ENCODE measurements around the gene PHF5A. TPM values are rescaled to one million over a fixed set of nuclear protein-coding genes. Genes with fewer than 3 reads are reported as not detected.

The PHF5A gene
- total RNA-seq, 2 experiments from 2014 or later: 41.3 to 44.2 TPM

DNA sequence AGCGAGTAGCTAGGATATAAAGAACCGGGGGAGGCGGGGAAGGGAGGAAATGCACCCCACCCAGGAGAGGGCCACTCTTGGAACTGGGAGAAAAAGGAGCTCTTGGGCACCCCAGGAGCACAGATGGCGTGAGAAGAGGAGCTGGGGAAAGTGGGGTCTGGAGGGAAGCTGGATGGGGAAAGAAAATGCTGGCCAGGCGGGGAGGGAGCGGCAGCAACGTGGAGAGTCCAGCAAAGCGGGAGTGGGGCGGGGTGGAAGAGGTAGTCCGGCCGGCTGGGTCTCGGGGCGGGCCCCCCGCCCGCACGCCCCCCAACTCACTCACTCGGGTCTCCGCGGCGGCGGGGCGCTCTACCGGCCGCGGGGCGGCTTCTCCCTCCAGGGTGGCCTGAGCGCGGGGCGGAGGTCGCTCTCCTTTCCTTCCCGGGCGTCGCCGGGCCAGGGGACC lies 22.4 kb downstream of the PHF5A start:
- Mint-ChIP-seq H3K27me3 (no peaks in the 10 kb centered on the region), H3K4me3 (peak overlapping the region; percentile 90), H3K4me1 (ENCODE audit: low read depth) (peaks cover 42% of the 10 kb centered on the region), H3K36me3 (ENCODE audit: low read depth) (peaks cover 41% of the 10 kb centered on the region), H3K27ac (peak overlapping the region; percentile 95), H3K9me3 (no peaks in the 10 kb centered on the region)
- intact Hi-C loops (cut with DNase I, micrococcal nuclease): loop anchor here (1.0 to 10.0 kb wide), 5 partner anchors 23 to 176 kb away; partner anchors contain the start of genes RANGAP1 (in 2 of the 2), ACO2 (in 1 of the 2), DESI1 (in 1 of the 2) and TEF (in 1 of the 2)
- Histone ChIP-seq H3K27me3 (ENCODE audit: control insufficient read depth in 1 of 2, insufficient read depth in 2 of 2, low read length in 2 of 2) (no peaks in the 10 kb centered on the region), H3K4me3 (ENCODE audit: low read length) (peak overlapping the region; percentile 98), H3K36me3 (ENCODE audit: insufficient read depth, low read length) (peaks cover 7% of the 10 kb centered on the region), H3K27ac (ENCODE audit: low read depth in 1 of 2, low read length in 2 of 2) (peak overlapping the region; percentile 97 to 98), H3K4me1 (ENCODE audit: insufficient read depth, low read length) (peaks cover 50% of the 10 kb centered on the region), H3K9me3 (ENCODE audit: control insufficient read depth in 1 of 2, insufficient read depth in 1 of 2, low read length in 2 of 2) (no peaks in the 10 kb centered on the region)
- TF ChIP-seq, protein P1, sequence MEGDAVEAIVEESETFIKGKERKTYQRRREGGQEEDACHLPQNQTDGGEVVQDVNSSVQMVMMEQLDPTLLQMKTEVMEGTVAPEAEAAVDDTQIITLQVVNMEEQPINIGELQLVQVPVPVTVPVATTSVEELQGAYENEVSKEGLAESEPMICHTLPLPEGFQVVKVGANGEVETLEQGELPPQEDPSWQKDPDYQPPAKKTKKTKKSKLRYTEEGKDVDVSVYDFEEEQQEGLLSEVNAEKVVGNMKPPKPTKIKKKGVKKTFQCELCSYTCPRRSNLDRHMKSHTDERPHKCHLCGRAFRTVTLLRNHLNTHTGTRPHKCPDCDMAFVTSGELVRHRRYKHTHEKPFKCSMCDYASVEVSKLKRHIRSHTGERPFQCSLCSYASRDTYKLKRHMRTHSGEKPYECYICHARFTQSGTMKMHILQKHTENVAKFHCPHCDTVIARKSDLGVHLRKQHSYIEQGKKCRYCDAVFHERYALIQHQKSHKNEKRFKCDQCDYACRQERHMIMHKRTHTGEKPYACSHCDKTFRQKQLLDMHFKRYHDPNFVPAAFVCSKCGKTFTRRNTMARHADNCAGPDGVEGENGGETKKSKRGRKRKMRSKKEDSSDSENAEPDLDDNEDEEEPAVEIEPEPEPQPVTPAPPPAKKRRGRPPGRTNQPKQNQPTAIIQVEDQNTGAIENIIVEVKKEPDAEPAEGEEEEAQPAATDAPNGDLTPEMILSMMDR (IDR thresholded peaks at IDR 0.05): no peak
- ATAC-seq (ENCODE audit: poor library complexity) (no peak), DNase-seq (peak in 4 of 14 experiments; percentile 2 to 17 (median 4))
- ChIA-PET POLR2A (interaction anchor here (0.6 to 10.6 kb wide), 25 partner anchors 10 to 982 kb away, joined by 3 to 234 read pairs (median 6); partner anchors contain the start of genes ACO2, DESI1, PHF5A and PMM1), CTCF (interaction anchor here (1.4 to 1.9 kb wide), 4 partner anchors 22 to 81 kb away, joined by 4 to 7 read pairs (median 5); partner anchors contain the start of genes ACO2 and PHF5A)

DNA sequence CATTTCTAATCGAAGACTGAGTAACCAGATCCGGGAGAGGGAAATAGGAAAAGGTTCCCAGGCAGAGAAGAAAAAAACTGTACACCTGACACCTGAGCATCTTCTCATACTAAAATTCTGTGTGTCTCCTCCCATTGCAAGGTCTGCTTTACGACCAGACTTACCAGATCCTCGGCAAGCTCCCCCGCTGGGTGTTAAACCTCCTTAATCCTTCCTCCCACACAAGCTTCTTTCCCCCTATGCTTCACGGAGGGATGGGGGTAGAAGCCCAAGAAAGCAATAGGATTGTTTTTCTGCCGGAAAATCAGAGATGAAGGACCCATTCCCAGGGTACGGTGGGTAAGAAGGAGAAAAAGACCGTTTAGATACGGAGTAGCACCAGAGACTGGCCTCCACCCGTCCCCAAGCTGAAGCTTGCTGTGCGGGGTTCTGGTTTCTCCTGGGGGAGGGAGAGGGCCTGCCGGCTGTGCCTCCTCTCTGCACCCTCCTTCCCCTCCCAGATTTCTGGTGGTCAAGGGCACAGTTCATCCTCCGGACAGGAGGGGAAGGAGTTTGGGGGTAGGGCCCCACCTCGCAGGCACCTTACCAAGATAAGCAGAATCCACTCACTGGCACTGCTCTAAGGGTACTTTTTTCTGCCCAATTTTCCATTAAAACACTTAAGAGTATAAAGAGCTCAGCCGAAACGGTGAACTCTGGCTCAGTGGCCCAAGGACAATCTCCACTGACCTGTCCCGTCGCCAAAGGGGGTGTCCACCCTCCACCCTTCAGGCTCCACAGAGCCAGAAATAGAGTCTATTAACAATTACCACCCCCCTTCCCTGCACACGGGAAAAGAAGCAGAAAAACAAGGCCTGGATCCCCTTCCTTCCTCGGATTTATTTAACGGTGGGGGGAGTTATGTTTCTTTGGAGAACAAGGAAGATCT lies 23.1 kb downstream of the PHF5A start:
- no peak for ATAC-seq (ENCODE audit: poor library complexity)
- Histone ChIP-seq H3K36me3 (ENCODE audit: insufficient read depth, low read length) (peaks cover 7% of the 10 kb centered on the region), H3K27me3 (ENCODE audit: control insufficient read depth in 1 of 2, insufficient read depth in 2 of 2, low read length in 2 of 2) (no peaks in the 10 kb centered on the region), H3K9me3 (ENCODE audit: control insufficient read depth in 1 of 2, insufficient read depth in 1 of 2, low read length in 2 of 2) (no peaks in the 10 kb centered on the region), H3K4me3 (ENCODE audit: low read length) (peak overlapping the region; percentile 98), H3K4me1 (ENCODE audit: insufficient read depth, low read length) (peaks cover 50% of the 10 kb centered on the region), H3K27ac (ENCODE audit: low read depth in 1 of 2, low read length in 2 of 2) (peak overlapping the region; percentile 97 to 98)
- peak overlapping the region; percentile 90 for H3K4me3 Mint-ChIP-seq
- intact Hi-C loops (cut with DNase I, micrococcal nuclease): loop anchor here (1.0 to 10.0 kb wide), 5 partner anchors 24 to 177 kb away; partner anchors contain the start of genes RANGAP1 (in 2 of the 2), ACO2 (in 1 of the 2), DESI1 (in 1 of the 2) and TEF (in 1 of the 2)
- H3K27ac Mint-ChIP-seq: peak overlapping the region; percentile 95
- H3K27me3 Mint-ChIP-seq: no peaks in the 10 kb centered on the region
- CTCF ChIA-PET: interaction anchor here (1.5 to 1.9 kb wide), 3 partner anchors 23 to 82 kb away, joined by 4 to 7 read pairs (median 5); partner anchors contain the start of genes ACO2 and PHF5A
- POLR2A ChIA-PET: interaction anchor here (0.7 to 10.6 kb wide), 13 partner anchors 9 to 244 kb away, joined by 3 to 234 read pairs (median 4); partner anchors contain the start of genes ACO2, DESI1, PHF5A and PMM1
- no peaks in the 10 kb centered on the region for H3K9me3 Mint-ChIP-seq
- H3K36me3 Mint-ChIP-seq (ENCODE audit: low read depth): peaks cover 41% of the 10 kb centered on the region
- TF ChIP-seq, protein P1 (IDR thresholded peaks at IDR 0.05): no peak
- H3K4me1 Mint-ChIP-seq (ENCODE audit: low read depth): peaks cover 42% of the 10 kb centered on the region
- DNase-seq: peak in 7 of 14 experiments; percentile 5 to 61 (median 28)
